Measurements from ENCODE around the gene TARS1.
"Not testable (repeated sequence)": the region's sequence is repeated elsewhere in the genome, so short reads cannot be mapped to it uniquely, and the experiment has no call there.

TARS1 gene

GRCh38 chr5:33501899-33502298 lies 61.1 kb downstream of the TARS1 start:
- TF ChIP-seq ZFX (IDR thresholded peaks at IDR 0.05; ENCODE audit: borderline replicate concordance) (no peak), CTCF (IDR thresholded peaks at IDR 0.05) (no peak)
- no peak overlapping the region for H3K27ac ChIP-seq

GRCh38 chr5:33504570-33504969 lies 63.8 kb downstream of the TARS1 start:
- no peak for TF ChIP-seq ZFX (IDR thresholded peaks at IDR 0.05; ENCODE audit: borderline replicate concordance)
- no peak for TF ChIP-seq CTCF (IDR thresholded peaks at IDR 0.05)
- no peak overlapping the region for H3K27ac ChIP-seq

- no peak for TF ChIP-seq CTCF (IDR thresholded peaks at IDR 0.05)
- TF ChIP-seq ZFX (IDR thresholded peaks at IDR 0.05; ENCODE audit: borderline replicate concordance), result no peak
- no peak overlapping the region for H3K27ac ChIP-seq
Observed at GRCh38 chr5:33507426-33507825, 66.7 kb downstream of the TARS1 start.

- no peak overlapping the region for H3K27ac ChIP-seq
- TF ChIP-seq ZFX (IDR thresholded peaks at IDR 0.05; ENCODE audit: borderline replicate concordance) (no peak), CTCF (IDR thresholded peaks at IDR 0.05) (no peak)
Observed at GRCh38 chr5:33509036-33509435, 68.3 kb downstream of the TARS1 start.

- no peak for TF ChIP-seq CTCF (IDR thresholded peaks at IDR 0.05)
- no peak for TF ChIP-seq ZFX (IDR thresholded peaks at IDR 0.05; ENCODE audit: borderline replicate concordance)
- H3K27ac ChIP-seq, result no peak overlapping the region
Observed at GRCh38 chr5:33513462-33514185, 72.9 kb downstream of the TARS1 start.

GRCh38 chr5:33515366-33515765 lies 74.6 kb downstream of the TARS1 start:
- H3K27ac ChIP-seq, result not testable (repeated sequence)

GRCh38 chr5:33516421-33516820 lies 75.7 kb downstream of the TARS1 start:
- TF ChIP-seq CTCF (IDR thresholded peaks at IDR 0.05) (no peak), ZFX (IDR thresholded peaks at IDR 0.05; ENCODE audit: borderline replicate concordance) (no peak)
- no peak overlapping the region for H3K27ac ChIP-seq

All from 22Rv1 (cell line).